DOHH2 (cell line): ENCODE data around the gene GABPB1.

Experiments used
- H3F3A ChIP-seq: fragments of 200-600 bp; sonication (generic), shearing (Covaris generic); 2 replicates; pipeline ENCODE4 v1.6.0; 2016; ENCODE audit warnings: antibody characterized with exemption, mild to moderate bottlenecking; ENCODE audit not compliant: control insufficient read depth, insufficient read depth
- H3K27ac ChIP-seq: fragments of 200-600 bp; sonication (generic); 2 replicates; pipeline ENCODE4 v1.5.1; 2014; ENCODE audit warnings: low read depth, mild to moderate bottlenecking, low read length, moderate library complexity
- H3K27me3 ChIP-seq: fragments of 200-600 bp; sonication (generic); 2 replicates; pipeline ENCODE4 v1.6.1; 2014; ENCODE audit warnings: mild to moderate bottlenecking, low read length, mixed read lengths; ENCODE audit not compliant: control insufficient read depth
- H3K36me3 ChIP-seq: fragments of 200-600 bp; sonication (generic); 2 replicates; pipeline ENCODE4 v1.6.1; 2014; ENCODE audit warnings: mild to moderate bottlenecking, low read length, moderate library complexity, mixed read lengths; ENCODE audit not compliant: control insufficient read depth
- H3K4me1 ChIP-seq: fragments of 200-600 bp; sonication (generic); 2 replicates; pipeline ENCODE4 v1.6.1; 2014; ENCODE audit warnings: mild to moderate bottlenecking, low read length, mixed read lengths; ENCODE audit not compliant: control insufficient read depth
- H3K4me2 ChIP-seq: fragments of 200-600 bp; sonication (generic); 2 replicates; pipeline ENCODE4 v1.6.0; 2014; ENCODE audit warnings: mild to moderate bottlenecking, low read length, moderate library complexity
- H3K4me3 ChIP-seq: fragments of 200-600 bp; sonication (generic); 2 replicates; pipeline ENCODE4 v1.5.1; 2014; ENCODE audit warnings: mild to moderate bottlenecking, low read length, mixed read lengths
- H3K79me2 ChIP-seq: fragments of 200-600 bp; sonication (generic); 2 replicates; pipeline ENCODE4 v1.6.1; 2014; ENCODE audit warnings: mild to moderate bottlenecking, low read length, mixed read lengths; ENCODE audit not compliant: control insufficient read depth
- H3K9me2 ChIP-seq: fragments of 200-600 bp; sonication (generic); replicated peaks from 2 replicates; pipeline ENCODE4 v1.6.1; 2014; ENCODE audit warnings: mild to moderate bottlenecking, low read length, mixed read lengths; ENCODE audit not compliant: control insufficient read depth
- H3K9me3 ChIP-seq: fragments of 200-600 bp; sonication (generic); 2 replicates; pipeline ENCODE4 v1.6.1; 2014; ENCODE audit warnings: antibody characterized with exemption, low read length, mixed read lengths; ENCODE audit not compliant: control insufficient read depth, insufficient read depth
- H4K20me1 ChIP-seq: fragments of 200-600 bp; sonication (generic); 2 replicates; pipeline ENCODE4 v1.6.0; 2014; ENCODE audit warnings: low read depth, mild to moderate bottlenecking, antibody characterized with exemption, low read length, moderate library complexity; ENCODE audit not compliant: control insufficient read depth, insufficient read depth
- EZH2phosphoT487 ChIP-seq: fragments of 200-600 bp; sonication (generic); IDR thresholded peaks from 2 replicates; pipeline ENCODE4 v1.6.1; 2017; ENCODE audit warnings: borderline replicate concordance, mild to moderate bottlenecking, antibody characterized with exemption, low read length, moderate library complexity, mixed read lengths
- TF ChIP-seq, protein P1 (sequence below): fragments of 200-600 bp; sonication (generic); IDR thresholded peaks from one replicate; pipeline ENCODE4 v1.5.1; 2014; ENCODE audit warnings: antibody characterized with exemption, mild to moderate bottlenecking, low read depth, low read length; ENCODE audit not compliant: poor library complexity, severe bottlenecking

The GABPB1 gene

DNA sequence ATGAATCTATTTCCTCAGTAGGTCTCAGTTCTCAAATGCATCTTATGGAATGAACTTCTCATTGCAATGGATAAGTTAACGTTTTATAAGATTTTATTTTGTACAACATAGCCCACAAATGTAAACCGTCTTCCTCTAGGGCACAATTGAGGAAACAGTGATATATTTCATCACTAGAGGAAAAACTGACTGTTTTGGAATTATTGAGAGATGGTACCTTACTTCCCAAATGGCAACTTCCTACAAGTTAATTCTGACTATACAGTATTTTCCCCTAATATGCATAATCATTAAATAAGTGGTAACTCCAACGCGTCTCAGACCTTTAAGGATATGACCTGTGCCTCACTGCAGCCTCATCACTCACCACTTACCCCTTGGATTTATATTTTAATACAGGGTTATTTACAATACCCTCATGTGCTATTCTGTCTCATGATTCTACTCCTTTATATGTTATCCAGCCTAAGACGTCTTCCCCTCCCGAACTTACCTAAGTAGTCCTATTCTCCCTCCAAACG, 13.3 kb downstream of the GABPB1 start:
- H3K79me2 ChIP-seq: peaks cover 60% of the 10 kb centered on the region
- no peaks in the 10 kb centered on the region for H3K27me3 ChIP-seq
- no peaks in the 10 kb centered on the region; the same call in 1 of the 2 replicates for H4K20me1 ChIP-seq
- no peak overlapping the region for H3K4me3 ChIP-seq
- H3F3A ChIP-seq: peaks cover 8% of the 10 kb centered on the region; the same call in 1 of the 2 replicates
- H3K27ac ChIP-seq: no peak overlapping the region
- 0 out of 2 replicates have a peak, but pooled peaks cover 5% of the 10 kb centered on the region for H3K36me3 ChIP-seq
- no peak overlapping the region for H3K4me2 ChIP-seq
- peaks cover 6% of the 10 kb centered on the region for H3K4me1 ChIP-seq
- no peaks in the 10 kb centered on the region for H3K9me2 ChIP-seq
- no peaks in the 10 kb centered on the region for H3K9me3 ChIP-seq
- TF ChIP-seq, protein P1, sequence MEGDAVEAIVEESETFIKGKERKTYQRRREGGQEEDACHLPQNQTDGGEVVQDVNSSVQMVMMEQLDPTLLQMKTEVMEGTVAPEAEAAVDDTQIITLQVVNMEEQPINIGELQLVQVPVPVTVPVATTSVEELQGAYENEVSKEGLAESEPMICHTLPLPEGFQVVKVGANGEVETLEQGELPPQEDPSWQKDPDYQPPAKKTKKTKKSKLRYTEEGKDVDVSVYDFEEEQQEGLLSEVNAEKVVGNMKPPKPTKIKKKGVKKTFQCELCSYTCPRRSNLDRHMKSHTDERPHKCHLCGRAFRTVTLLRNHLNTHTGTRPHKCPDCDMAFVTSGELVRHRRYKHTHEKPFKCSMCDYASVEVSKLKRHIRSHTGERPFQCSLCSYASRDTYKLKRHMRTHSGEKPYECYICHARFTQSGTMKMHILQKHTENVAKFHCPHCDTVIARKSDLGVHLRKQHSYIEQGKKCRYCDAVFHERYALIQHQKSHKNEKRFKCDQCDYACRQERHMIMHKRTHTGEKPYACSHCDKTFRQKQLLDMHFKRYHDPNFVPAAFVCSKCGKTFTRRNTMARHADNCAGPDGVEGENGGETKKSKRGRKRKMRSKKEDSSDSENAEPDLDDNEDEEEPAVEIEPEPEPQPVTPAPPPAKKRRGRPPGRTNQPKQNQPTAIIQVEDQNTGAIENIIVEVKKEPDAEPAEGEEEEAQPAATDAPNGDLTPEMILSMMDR: no peak
- TF ChIP-seq EZH2phosphoT487: no peak

DNA sequence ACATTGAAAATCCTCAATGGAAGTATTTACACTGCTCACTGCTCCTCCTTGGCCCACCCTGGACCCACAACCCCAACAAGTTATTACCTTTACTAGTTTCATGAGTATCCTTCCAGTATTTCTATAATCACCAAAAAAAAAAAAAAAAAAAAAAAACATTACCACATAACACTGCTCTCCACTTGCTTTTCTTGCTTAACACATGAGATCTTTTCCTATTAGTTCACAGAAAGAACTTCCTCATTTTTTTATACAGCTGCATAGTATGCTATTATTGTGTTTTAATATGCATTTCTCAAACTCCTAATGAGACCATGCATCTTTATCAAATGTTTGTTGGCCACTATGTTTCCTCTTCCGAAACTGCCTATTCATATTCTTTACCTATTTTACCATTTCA, 14.6 kb downstream of the GABPB1 start:
- H3K79me2 ChIP-seq: peaks cover 50% of the 10 kb centered on the region
- H3K9me2 ChIP-seq: no peaks in the 10 kb centered on the region
- no peak overlapping the region for H3K4me2 ChIP-seq
- 0 out of 2 replicates have a peak, but pooled peaks cover 2% of the 10 kb centered on the region for H3F3A ChIP-seq
- H3K36me3 ChIP-seq: 0 out of 2 replicates have a peak, but pooled peaks cover 5% of the 10 kb centered on the region
- H3K27me3 ChIP-seq: no peaks in the 10 kb centered on the region
- no peak overlapping the region for H3K27ac ChIP-seq
- no peak overlapping the region for H3K4me3 ChIP-seq
- H3K4me1 ChIP-seq: peaks cover 6% of the 10 kb centered on the region
- TF ChIP-seq, protein P1: no peak
- TF ChIP-seq EZH2phosphoT487: no peak
- H3K9me3 ChIP-seq: no peaks in the 10 kb centered on the region
- no peaks in the 10 kb centered on the region; the same call in 1 of the 2 replicates for H4K20me1 ChIP-seq

DNA sequence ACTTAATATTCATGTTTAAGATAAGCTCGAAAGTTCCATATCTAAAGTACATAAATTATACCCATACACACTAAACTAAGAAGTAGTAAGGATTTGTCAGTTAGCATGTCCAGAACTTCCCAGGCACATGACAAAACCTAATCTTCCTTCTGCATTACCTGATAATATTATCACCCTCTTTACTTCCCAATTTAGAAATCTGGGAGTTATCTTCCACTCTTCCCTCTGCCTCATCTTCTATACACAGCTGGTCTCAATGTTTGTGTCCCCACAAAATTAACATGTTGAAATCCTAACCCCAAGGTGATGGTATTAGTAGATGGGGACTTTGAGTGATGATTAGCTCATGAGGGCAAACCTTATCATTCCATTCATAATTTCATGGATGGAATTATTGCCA, 15.3 kb downstream of the GABPB1 start:
- Histone ChIP-seq H3K4me3 (no peak overlapping the region), H3F3A (0 out of 2 replicates have a peak, but pooled peaks cover 2% of the 10 kb centered on the region)

More for the DNA sequence above, 15.3 kb downstream of the GABPB1 start:
- Histone ChIP-seq H3K9me3 (no peaks in the 10 kb centered on the region), H3K36me3 (0 out of 2 replicates have a peak, but pooled peaks cover 5% of the 10 kb centered on the region), H3K4me2 (no peak overlapping the region), H4K20me1 (no peaks in the 10 kb centered on the region; the same call in 1 of the 2 replicates), H3K27me3 (no peaks in the 10 kb centered on the region), H3K9me2 (no peaks in the 10 kb centered on the region), H3K79me2 (peaks cover 45% of the 10 kb centered on the region), H3K4me1 (peaks cover 6% of the 10 kb centered on the region), H3K27ac (no peak overlapping the region)
- TF ChIP-seq EZH2phosphoT487: no peak
- TF ChIP-seq, protein P1: no peak
